Skeletal muscle tissue (tissue), 4 donors: ENCODE data around the gene ASF1B. TPM values are rescaled to one million over a fixed set of nuclear protein-coding genes. Genes with fewer than 3 reads are reported as not detected.

Experiments used
- H3K27ac ChIP-seq: one replicate; pipeline ENCODE4 v1.7.0; 2013; ENCODE audit warnings: mild to moderate bottlenecking, low read depth, low read length, inconsistent platforms
- H3K27me3 ChIP-seq, 3 donors: one replicate each; pipeline ENCODE4 v1.7.0; 2013; ENCODE audit warnings: low read length in 3 of 3; ENCODE audit not compliant: control insufficient read depth in 3 of 3, insufficient read depth in 3 of 3
- H3K36me3 ChIP-seq, 3 donors: one replicate each; pipeline ENCODE4 v1.7.0; 2013; ENCODE audit warnings: low read length in 3 of 3; ENCODE audit not compliant: control insufficient read depth in 3 of 3, insufficient read depth in 3 of 3
- H3K4me1 ChIP-seq, 3 donors: one replicate each; pipeline ENCODE4 v1.7.0; 2013; ENCODE audit warnings: low read length in 3 of 3, mild to moderate bottlenecking in 3 of 3; ENCODE audit not compliant: control insufficient read depth in 3 of 3, insufficient read depth in 3 of 3
- H3K4me3 ChIP-seq, 3 donors: one replicate each; pipeline ENCODE4 v1.7.0; 2013; ENCODE audit warnings: low read length in 3 of 3
- H3K9ac ChIP-seq, 3 donors: one replicate each; pipeline ENCODE4 v1.7.0; 2013; ENCODE audit warnings: low read length in 3 of 3, mild to moderate bottlenecking in 3 of 3, moderate library complexity in 2 of 3, low read depth in 1 of 3
- H3K9me3 ChIP-seq, 3 donors: one replicate each; pipeline ENCODE4 v1.7.0; 2013; ENCODE audit warnings: low read length in 3 of 3; ENCODE audit not compliant: control insufficient read depth in 3 of 3
- total RNA-seq: library from RNA; depleted of rRNA; stranded (reverse); fragments of >200 nt; gene quantifications from one replicate; pipeline ENCODE4 v1.2.3, GENCODE V29; 2014
- donor health status: Osteomylitis.

The ASF1B gene
- total RNA-seq, 1 donor from 2014 or later: 3.7 TPM

- Histone ChIP-seq H3K27me3 (no peaks in the 10 kb centered on the region), H3K9ac (peak overlapping the region; percentile 90 to 97 (median 97)), H3K36me3 (no peaks in the 10 kb centered on the region), H3K9me3 (no peaks in the 10 kb centered on the region), H3K4me1 (peaks cover 13 to 21% (median 13%) of the 10 kb centered on the region in 3 donors), H3K4me3 (peak overlapping the region; percentile 91 to 94 (median 94)), H3K27ac (peak overlapping the region; percentile 93)
These were observed 55.2 kb downstream of the ASF1B start for GRCh38 chr19:14080887-14081796.

- no peaks in the 10 kb centered on the region for H3K27me3 ChIP-seq
- H3K9me3 ChIP-seq: no peaks in the 10 kb centered on the region
- no peak overlapping the region for H3K27ac ChIP-seq
- H3K4me3 ChIP-seq: no peak overlapping the region
- peaks cover 28 to 41% (median 29%) of the 10 kb centered on the region in 3 donors for H3K4me1 ChIP-seq
- no peak overlapping the region for H3K9ac ChIP-seq
- H3K36me3 ChIP-seq: no peaks in the 10 kb centered on the region
These were observed 58.0 kb downstream of the ASF1B start for GRCh38 chr19:14078411-14078810.

- Histone ChIP-seq H3K27ac (peak overlapping the region; percentile 81), H3K4me1 (peaks cover 27 to 35% (median 32%) of the 10 kb centered on the region in 3 donors), H3K27me3 (no peaks in the 10 kb centered on the region), H3K4me3 (peak overlapping the region; percentile 83 to 84 (median 83)), H3K9ac (peak overlapping the region; percentile 88 to 89 (median 89)), H3K36me3 (no peaks in the 10 kb centered on the region), H3K9me3 (no peaks in the 10 kb centered on the region)
These were observed 62.2 kb downstream of the ASF1B start for GRCh38 chr19:14073925-14074838.

- peak overlapping the region; percentile 88 to 89 (median 89) for H3K9ac ChIP-seq
- H3K27ac ChIP-seq: peak overlapping the region; percentile 83
- H3K36me3 ChIP-seq: no peaks in the 10 kb centered on the region
These were observed 63.0 kb downstream of the ASF1B start for GRCh38 chr19:14073261-14073924.

GRCh38 chr19:14072535-14073260 is 63.7 kb downstream of the ASF1B start, which contains the start of gene MISP3:
MISP3 (plus strand) TSS chr19:14072786; CDS start chr19:14073310, 524 bp downstream.
- Histone ChIP-seq H3K9ac (peak within 1 kb of the TSS; percentile 88 to 89 (median 89)), H3K4me1 (peaks cover 27 to 35% (median 32%) of the 10 kb centered on the region in 3 donors), H3K27me3 (no peaks in the 10 kb centered on the region), H3K36me3 (no peaks in the 10 kb centered on the region), H3K9me3 (no peaks in the 10 kb centered on the region), H3K4me3 (peak within 1 kb of the TSS; percentile 83 to 84 (median 83)), H3K27ac (peak within 1 kb of the TSS; percentile 83)

More at GRCh38 chr19:14073261-14073924, 63.0 kb downstream of the ASF1B start:
- H3K4me1 ChIP-seq: peaks cover 27 to 35% (median 32%) of the 10 kb centered on the region in 3 donors
- H3K27me3 ChIP-seq: no peaks in the 10 kb centered on the region
- no peaks in the 10 kb centered on the region for H3K9me3 ChIP-seq
- peak overlapping the region; percentile 83 to 84 (median 83) for H3K4me3 ChIP-seq

GRCh38 chr19:14070268-14071050 is 65.9 kb downstream of the ASF1B start:
- Histone ChIP-seq H3K27ac (no peak overlapping the region), H3K4me3 (no peak overlapping the region), H3K9ac (no peak overlapping the region), H3K36me3 (no peaks in the 10 kb centered on the region), H3K27me3 (no peaks in the 10 kb centered on the region), H3K4me1 (peaks cover 25 to 34% (median 32%) of the 10 kb centered on the region in 3 donors), H3K9me3 (no peaks in the 10 kb centered on the region)

Other genes with a start within 250 kb of the ASF1B start
- 1.6 TPM for gene BRME1, start 230.5 kb downstream of the ASF1B start, total RNA-seq
- 2.1 TPM for gene CC2D1A, start 230.4 kb downstream of the ASF1B start, total RNA-seq
- gene PODNL1, start 198.2 kb downstream of the ASF1B start, total RNA-seq: not detected
- gene DCAF15, start 184.1 kb downstream of the ASF1B start, total RNA-seq: 6.3 TPM
- 4.7 TPM for gene RFX1, start 130.3 kb downstream of the ASF1B start, total RNA-seq
- not detected for gene RLN3, start 108.4 kb downstream of the ASF1B start, total RNA-seq
- 2.6 TPM for gene IL27RA, start 104.8 kb downstream of the ASF1B start, total RNA-seq
- not detected for gene PALM3, start 74.5 kb downstream of the ASF1B start, total RNA-seq
- gene MISP3, start 63.8 kb downstream of the ASF1B start, total RNA-seq: not detected
- gene C19orf67, start 50.8 kb downstream of the ASF1B start, total RNA-seq: not detected
- 12.5 TPM for gene SAMD1, start 45.8 kb downstream of the ASF1B start, total RNA-seq
- gene PRKACA, start 18.8 kb downstream of the ASF1B start, total RNA-seq: 137 TPM
- gene ADGRL1, start 69.6 kb upstream of the ASF1B start, total RNA-seq: 12.0 TPM
- gene ADGRE5, start 244.9 kb upstream of the ASF1B start, total RNA-seq: 32.4 TPM